Skeletal muscle tissue (tissue), 4 donors: ENCODE results near the gene KCNG4. TPM values are rescaled to one million over a fixed set of nuclear protein-coding genes. Genes with fewer than 3 reads are reported as not detected.
"Not testable (repeated sequence)": the region's sequence is repeated elsewhere in the genome, so short reads cannot be mapped to it uniquely, and the experiment has no call there.

ENCODE experiments used
- H3K27ac ChIP-seq: one replicate; pipeline ENCODE4 v1.7.0; 2013; ENCODE audit warnings: mild to moderate bottlenecking, low read depth, low read length, inconsistent platforms
- H3K27me3 ChIP-seq, 3 donors: one replicate each; pipeline ENCODE4 v1.7.0; 2013; ENCODE audit warnings: low read length in 3 of 3; ENCODE audit not compliant: control insufficient read depth in 3 of 3, insufficient read depth in 3 of 3
- H3K36me3 ChIP-seq, 3 donors: one replicate each; pipeline ENCODE4 v1.7.0; 2013; ENCODE audit warnings: low read length in 3 of 3; ENCODE audit not compliant: control insufficient read depth in 3 of 3, insufficient read depth in 3 of 3
- H3K4me1 ChIP-seq, 3 donors: one replicate each; pipeline ENCODE4 v1.7.0; 2013; ENCODE audit warnings: low read length in 3 of 3, mild to moderate bottlenecking in 3 of 3; ENCODE audit not compliant: control insufficient read depth in 3 of 3, insufficient read depth in 3 of 3
- H3K4me3 ChIP-seq, 3 donors: one replicate each; pipeline ENCODE4 v1.7.0; 2013; ENCODE audit warnings: low read length in 3 of 3
- H3K9ac ChIP-seq, 3 donors: one replicate each; pipeline ENCODE4 v1.7.0; 2013; ENCODE audit warnings: low read length in 3 of 3, mild to moderate bottlenecking in 3 of 3, moderate library complexity in 2 of 3, low read depth in 1 of 3
- H3K9me3 ChIP-seq, 3 donors: one replicate each; pipeline ENCODE4 v1.7.0; 2013; ENCODE audit warnings: low read length in 3 of 3; ENCODE audit not compliant: control insufficient read depth in 3 of 3
- total RNA-seq: library from RNA; depleted of rRNA; stranded (reverse); fragments of >200 nt; gene quantifications from one replicate; pipeline ENCODE4 v1.2.3, GENCODE V29; 2014
- donor health status: Osteomylitis.

Gene KCNG4
- total RNA-seq, 1 donor from 2014 or later, result not detected

DNA sequence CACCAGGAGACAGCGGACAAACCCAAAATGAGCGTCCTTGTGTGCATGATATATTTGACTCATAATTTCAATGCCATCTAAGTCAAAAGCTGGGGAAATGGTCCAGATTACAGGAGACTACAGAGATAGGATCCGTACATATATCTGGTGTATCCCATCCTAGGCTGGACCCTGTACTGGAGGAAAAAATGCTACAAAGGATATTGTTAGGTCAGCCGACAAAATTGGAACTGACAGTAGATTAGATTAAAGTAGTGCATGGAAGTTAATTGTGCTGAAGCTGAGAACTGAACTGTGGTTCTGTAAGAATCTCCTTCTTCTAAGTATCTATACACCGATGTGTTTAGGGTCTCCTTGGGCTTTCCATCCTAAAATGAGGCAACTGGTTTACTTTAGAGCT, 24.3 kb downstream of the KCNG4 start:
- no peaks in the 10 kb centered on the region for H3K27me3 ChIP-seq
- H3K4me1 ChIP-seq, result peaks cover 3 to 15% (median 9%) of the 10 kb centered on the region in 3 donors
- no peaks in the 10 kb centered on the region for H3K9me3 ChIP-seq
- H3K9ac ChIP-seq, result no peak overlapping the region
- no peaks in the 10 kb centered on the region for H3K36me3 ChIP-seq
- H3K4me3 ChIP-seq, result no peak overlapping the region
- H3K27ac ChIP-seq, result no peak overlapping the region

DNA sequence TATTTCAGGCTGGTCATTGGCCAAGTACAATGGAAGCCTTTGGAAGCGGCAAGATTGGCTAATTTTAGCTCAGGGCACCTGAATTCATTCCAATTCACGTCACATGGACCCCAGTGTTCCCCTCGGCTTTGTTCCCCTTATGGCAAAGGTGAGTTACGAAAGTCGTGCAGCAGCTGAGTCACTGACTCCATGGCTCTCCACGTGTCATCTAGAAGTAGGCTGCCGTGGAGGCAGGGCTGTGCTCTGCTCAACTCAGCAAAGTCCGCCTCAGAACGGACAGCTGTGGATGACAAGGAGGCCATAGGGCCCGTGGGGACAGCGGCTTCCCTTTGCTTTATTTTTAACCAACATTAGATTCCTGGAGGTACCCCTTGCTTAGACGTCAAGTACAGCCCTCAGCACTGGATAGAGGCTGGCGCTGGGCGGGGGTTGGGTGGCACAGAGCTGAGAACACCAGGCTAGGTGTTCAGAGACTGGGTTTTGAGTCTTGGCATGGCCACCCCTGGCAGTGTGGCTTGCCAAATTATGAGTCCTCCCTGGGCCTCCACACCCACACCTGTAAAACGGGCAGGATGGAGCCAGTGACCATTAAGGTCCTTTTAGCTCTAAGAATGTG, 25.3 kb downstream of the KCNG4 start:
- Histone ChIP-seq H3K27me3 (no peaks in the 10 kb centered on the region), H3K9me3 (no peaks in the 10 kb centered on the region), H3K4me1 (peaks cover 3 to 15% (median 9%) of the 10 kb centered on the region in 3 donors), H3K4me3 (peak overlapping the region in 2 of 3 donors; percentile 29 to 35), H3K27ac (peak overlapping the region; percentile 54), H3K36me3 (no peaks in the 10 kb centered on the region), H3K9ac (no peak overlapping the region)

GRCh38 chr16:84212631-84213030, 27.2 kb downstream of the KCNG4 start:
- Histone ChIP-seq H3K27ac (no peak overlapping the region), H3K27me3 (no peaks in the 10 kb centered on the region), H3K36me3 (no peaks in the 10 kb centered on the region), H3K9me3 (no peaks in the 10 kb centered on the region), H3K9ac (no peak overlapping the region), H3K4me1 (peaks cover 3 to 15% (median 9%) of the 10 kb centered on the region in 3 donors), H3K4me3 (no peak overlapping the region)

- Histone ChIP-seq H3K36me3 (no peaks in the 10 kb centered on the region), H3K9me3 (no peaks in the 10 kb centered on the region), H3K27ac (no peak overlapping the region), H3K4me3 (no peak overlapping the region), H3K9ac (no peak overlapping the region), H3K27me3 (no peaks in the 10 kb centered on the region), H3K4me1 (peaks cover 3 to 15% (median 9%) of the 10 kb centered on the region in 3 donors)
Observed at GRCh38 chr16:84212154-84212553, 27.7 kb downstream of the KCNG4 start.

- peaks cover 3 to 11% (median 9%) of the 10 kb centered on the region in 3 donors for H3K4me1 ChIP-seq
- no peak overlapping the region for H3K27ac ChIP-seq
- H3K4me3 ChIP-seq, result no peak overlapping the region
- H3K36me3 ChIP-seq, result no peaks in the 10 kb centered on the region
- no peaks in the 10 kb centered on the region for H3K9me3 ChIP-seq
- H3K9ac ChIP-seq, result no peak overlapping the region
- H3K27me3 ChIP-seq, result no peaks in the 10 kb centered on the region
Observed at GRCh38 chr16:84209989-84210388, 29.8 kb downstream of the KCNG4 start.

DNA sequence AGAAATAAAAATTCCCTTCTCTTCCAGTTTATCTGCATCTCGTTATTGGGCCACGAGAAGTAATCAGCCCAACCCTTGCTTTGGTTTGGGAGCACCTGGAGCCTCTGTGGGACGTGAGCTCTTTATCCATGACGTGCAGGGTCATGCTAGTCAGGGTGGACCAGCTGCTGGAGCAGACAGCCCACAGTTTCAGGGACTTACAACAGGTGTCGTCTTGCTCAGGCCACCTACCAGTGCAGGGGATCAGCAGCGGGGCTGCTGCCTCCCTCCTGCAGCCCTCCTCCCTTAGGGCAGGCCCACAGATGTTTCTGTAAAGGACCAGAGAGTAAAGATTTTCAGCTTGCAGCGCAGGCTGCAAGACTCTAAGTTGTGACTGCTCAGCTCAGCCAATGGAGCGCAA, 31.9 kb downstream of the KCNG4 start:
- no peak overlapping the region for H3K27ac ChIP-seq
- no peaks in the 10 kb centered on the region for H3K4me1 ChIP-seq
- H3K9ac ChIP-seq, result no peak overlapping the region
- H3K4me3 ChIP-seq, result no peak overlapping the region
- H3K36me3 ChIP-seq, result no peaks in the 10 kb centered on the region
- no peaks in the 10 kb centered on the region for H3K27me3 ChIP-seq
- H3K9me3 ChIP-seq, result no peaks in the 10 kb centered on the region

GRCh38 chr16:84207251-84207650, 32.6 kb downstream of the KCNG4 start:
- Histone ChIP-seq H3K27me3 (no peaks in the 10 kb centered on the region), H3K9ac (no peak overlapping the region), H3K36me3 (no peaks in the 10 kb centered on the region), H3K4me1 (no peaks in the 10 kb centered on the region), H3K27ac (no peak overlapping the region), H3K9me3 (no peaks in the 10 kb centered on the region), H3K4me3 (no peak overlapping the region)

- no peak overlapping the region for H3K27ac ChIP-seq
- H3K27me3 ChIP-seq, result no peaks in the 10 kb centered on the region
- H3K4me3 ChIP-seq, result no peak overlapping the region
- H3K4me1 ChIP-seq, result no peaks in the 10 kb centered on the region
- no peaks in the 10 kb centered on the region for H3K36me3 ChIP-seq
- no peaks in the 10 kb centered on the region for H3K9me3 ChIP-seq
- no peak overlapping the region for H3K9ac ChIP-seq
Observed at GRCh38 chr16:84205976-84206691, 33.7 kb downstream of the KCNG4 start.

DNA sequence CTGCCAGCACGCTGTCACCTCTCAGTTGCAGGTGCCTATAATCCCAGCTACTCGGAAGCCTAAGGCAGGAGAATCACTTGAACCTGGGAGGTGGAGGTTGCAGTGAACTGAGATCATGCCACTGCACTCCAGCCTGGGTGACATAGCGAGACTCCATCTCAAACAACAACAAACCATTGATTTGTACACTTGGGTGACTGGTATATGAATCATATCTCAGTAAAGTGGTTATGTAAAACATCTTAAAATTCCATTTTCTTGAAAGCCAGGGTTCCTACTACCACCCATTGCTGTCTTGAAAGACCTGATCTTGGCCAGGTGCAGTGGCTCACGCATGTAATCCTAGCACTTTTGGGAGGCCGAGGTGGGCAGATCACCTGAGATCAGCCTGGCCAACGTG, 34.7 kb downstream of the KCNG4 start:
- H3K27me3 ChIP-seq, H3K9ac ChIP-seq, H3K27ac ChIP-seq, H3K9me3 ChIP-seq, H3K4me1 ChIP-seq, H3K36me3 ChIP-seq, H3K4me3 ChIP-seq: not testable (repeated sequence)

DNA sequence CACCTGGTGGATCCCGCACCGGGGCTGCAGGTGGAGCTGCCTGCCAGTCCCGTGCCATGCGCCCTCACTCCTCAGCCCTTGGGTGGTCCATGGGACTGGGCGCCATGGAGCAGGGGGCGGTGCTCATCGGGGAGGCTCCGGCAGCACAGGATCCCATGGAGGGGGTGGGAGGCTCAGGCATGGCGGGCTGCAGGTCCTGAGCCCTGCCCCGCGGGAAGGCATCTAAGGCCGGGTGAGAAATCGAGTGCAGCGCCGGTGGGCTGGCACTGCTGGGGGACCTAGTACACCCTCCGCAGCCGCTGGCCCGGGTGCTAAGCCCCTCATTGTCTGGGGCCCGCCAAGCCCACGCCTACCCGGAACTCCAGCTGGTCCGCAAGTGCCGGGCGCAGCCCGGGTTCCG, 35.3 kb downstream of the KCNG4 start:
- not testable (repeated sequence) for H3K36me3 ChIP-seq, H3K27ac ChIP-seq, H3K4me3 ChIP-seq, H3K27me3 ChIP-seq, H3K9me3 ChIP-seq, H3K9ac ChIP-seq, H3K4me1 ChIP-seq
